GM23248 (cell line): Measurements from ENCODE around the gene PRRT3. TPM values are rescaled to one million over a fixed set of nuclear protein-coding genes. Genes with fewer than 3 reads are reported as not detected.
"Not testable (repeated sequence)": the region's sequence is repeated elsewhere in the genome, so short reads cannot be mapped to it uniquely, and the experiment has no call there.

ENCODE experiments used
- DNase-seq: peaks from one replicate; pipeline ENCODE4 v3.0.0-alpha.2; 2015
- H2AFZ ChIP-seq: fragments of 200-600 bp; sonication (generic); 2 replicates; pipeline ENCODE4 v1.6.1; 2016; ENCODE audit warnings: antibody characterized with exemption
- H3F3A ChIP-seq: fragments of 200-600 bp; sonication (generic); 2 replicates; pipeline ENCODE4 v1.6.1; 2016; ENCODE audit warnings: mild to moderate bottlenecking, antibody characterized with exemption, mixed run types; ENCODE audit not compliant: insufficient read depth
- H3K27ac ChIP-seq: fragments of 200-600 bp; sonication (generic); 2 replicates; pipeline ENCODE4 v1.5.1; 2016; ENCODE audit warnings: mild to moderate bottlenecking
- H3K27me3 ChIP-seq: fragments of 200-600 bp; sonication (generic); replicated peaks from 2 replicates; pipeline ENCODE4 v1.6.1; 2016; ENCODE audit warnings: mild to moderate bottlenecking; ENCODE audit not compliant: insufficient read depth
- H3K36me3 ChIP-seq: fragments of 200-600 bp; sonication (generic); 2 replicates; pipeline ENCODE4 v1.6.1; 2016; ENCODE audit warnings: low read depth, mild to moderate bottlenecking
- H3K4me1 ChIP-seq: fragments of 200-600 bp; sonication (generic); 2 replicates; pipeline ENCODE4 v1.6.1; 2016; ENCODE audit warnings: mild to moderate bottlenecking; ENCODE audit not compliant: insufficient read depth
- H3K4me2 ChIP-seq: fragments of 200-600 bp; sonication (generic); one replicate; pipeline ENCODE4 v1.6.1; 2016; ENCODE audit warnings: mild to moderate bottlenecking; ENCODE audit not compliant: unreplicated experiment
- H3K4me3 ChIP-seq: fragments of 200-600 bp; sonication (generic); 2 replicates; pipeline ENCODE4 v1.5.1; 2016; ENCODE audit warnings: mild to moderate bottlenecking
- H3K79me2 ChIP-seq: fragments of 200-600 bp; sonication (generic); 2 replicates; pipeline ENCODE4 v1.6.1; 2016; ENCODE audit warnings: mild to moderate bottlenecking; ENCODE audit not compliant: insufficient read depth
- H3K9ac ChIP-seq: fragments of 200-600 bp; sonication (generic); 2 replicates; pipeline ENCODE4 v1.6.1; 2016; ENCODE audit warnings: mild to moderate bottlenecking
- H3K9me2 ChIP-seq: fragments of 200-600 bp; sonication (generic); 2 replicates; pipeline ENCODE4 v1.6.1; 2016; ENCODE audit warnings: mixed run types, mild to moderate bottlenecking, moderate library complexity; ENCODE audit not compliant: insufficient read depth
- H3K9me3 ChIP-seq: fragments of 200-600 bp; sonication (generic); one replicate; pipeline ENCODE4 v1.6.1; 2017; ENCODE audit warnings: low read depth
- H4K20me1 ChIP-seq: fragments of 200-600 bp; sonication (generic); 2 replicates; pipeline ENCODE4 v1.6.0; 2016; ENCODE audit not compliant: insufficient read depth
- EZH2 ChIP-seq: fragments of 200-600 bp; sonication (generic); IDR thresholded peaks from 2 replicates; pipeline ENCODE4 v1.6.1; 2018; ENCODE audit warnings: antibody characterized with exemption, mild to moderate bottlenecking; ENCODE audit not compliant: insufficient read depth, poor library complexity, severe bottlenecking
- EZH2phosphoT487 ChIP-seq: fragments of 200-600 bp; sonication (generic); IDR thresholded peaks from 2 replicates; pipeline ENCODE4 v1.6.1; 2018; ENCODE audit warnings: antibody characterized with exemption, moderate library complexity, mild to moderate bottlenecking, low read depth; ENCODE audit not compliant: insufficient read depth
- WGBS, 2 experiments: methylation state at CpG; one replicate each; pipeline ENCODE4 v1.1.6; 2015 to 2017; ENCODE audit warnings: low lambda C conversion rate in 2 of 2, low coverage in 1 of 2; ENCODE audit errors: missing lambda C conversion rate in 2 of 2; 5-methylcytosine and 5-hydroxymethylcytosine counted together
- in situ Hi-C: fragments of 300-500 bp; cut with MboI; formaldehyde crosslinking; loops from 2 replicates; pipeline ENCODE4 v1.15.0; 2020
- polyA plus RNA-seq: library from polyadenylated mRNA; unstranded; fragments of >200 nt; fragmentation: Nextera tagmentation; extraction: Ambion mirVana; gene quantifications from 2 replicates; pipeline ENCODE4 v1.2.1, GENCODE V29; 2016
- small RNA-seq: library from RNA; depleted of rRNA; stranded (forward); fragments of <200 nt; gene quantifications from one replicate; pipeline ENCODE3, GENCODE V24; 2014; ENCODE audit warnings: low read depth, low replicate concordance
- total RNA-seq: library from RNA; depleted of rRNA; stranded (reverse); fragments of >200 nt; shearing (Covaris generic); gene quantifications from 2 replicates; pipeline ENCODE4 v1.2.3, GENCODE V29; 2014; rRNA removed

PRRT3 gene
- total and polyA plus RNA-seq, 2 experiments from 2014 or later, result 4.3 to 7.5 TPM

DNA sequence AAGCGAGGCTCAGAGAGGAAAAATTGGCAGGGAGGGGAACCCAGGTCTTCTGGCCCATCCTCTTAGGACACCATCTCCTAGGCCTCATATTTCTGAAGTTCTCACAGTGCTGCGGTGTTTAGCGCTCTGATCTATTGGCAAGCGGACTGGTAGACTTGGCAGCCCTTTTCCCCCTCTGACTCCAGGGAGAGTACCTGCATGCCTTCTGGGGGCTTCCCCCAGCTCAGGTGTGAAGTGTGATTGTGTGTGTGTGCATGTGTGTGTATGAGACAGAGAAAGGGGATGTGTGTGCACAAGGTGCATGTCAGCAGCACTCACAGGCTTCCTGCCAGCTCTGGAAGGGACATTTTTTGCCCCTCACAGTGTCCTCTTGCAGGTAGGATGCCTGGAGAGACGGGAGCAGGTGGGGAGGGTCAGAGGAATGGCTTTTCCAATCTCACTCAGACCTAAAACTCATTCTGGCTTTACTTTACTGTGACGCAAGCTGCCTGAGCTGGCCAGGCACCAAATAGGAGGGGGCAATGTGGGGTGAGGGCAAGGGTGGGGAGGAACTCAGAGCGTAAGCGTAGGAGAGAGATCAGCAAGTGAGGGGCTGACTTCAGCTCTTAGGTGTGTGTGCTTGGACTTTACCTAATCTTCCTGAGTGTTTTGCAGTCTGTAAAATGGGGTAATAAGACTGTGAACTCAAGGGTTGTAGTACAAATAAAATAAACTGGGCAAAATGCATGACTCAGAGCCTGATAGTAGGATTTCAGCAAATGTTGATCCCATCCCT, 53.6 kb downstream of the PRRT3 start:
- 80 to 83% methylated on average over 7 to 8 of the region's 8 CpGs for WGBS, 2 experiments
- Histone ChIP-seq H3K27ac (no peak overlapping the region), H4K20me1 (no peaks in the 10 kb centered on the region)

DNA sequence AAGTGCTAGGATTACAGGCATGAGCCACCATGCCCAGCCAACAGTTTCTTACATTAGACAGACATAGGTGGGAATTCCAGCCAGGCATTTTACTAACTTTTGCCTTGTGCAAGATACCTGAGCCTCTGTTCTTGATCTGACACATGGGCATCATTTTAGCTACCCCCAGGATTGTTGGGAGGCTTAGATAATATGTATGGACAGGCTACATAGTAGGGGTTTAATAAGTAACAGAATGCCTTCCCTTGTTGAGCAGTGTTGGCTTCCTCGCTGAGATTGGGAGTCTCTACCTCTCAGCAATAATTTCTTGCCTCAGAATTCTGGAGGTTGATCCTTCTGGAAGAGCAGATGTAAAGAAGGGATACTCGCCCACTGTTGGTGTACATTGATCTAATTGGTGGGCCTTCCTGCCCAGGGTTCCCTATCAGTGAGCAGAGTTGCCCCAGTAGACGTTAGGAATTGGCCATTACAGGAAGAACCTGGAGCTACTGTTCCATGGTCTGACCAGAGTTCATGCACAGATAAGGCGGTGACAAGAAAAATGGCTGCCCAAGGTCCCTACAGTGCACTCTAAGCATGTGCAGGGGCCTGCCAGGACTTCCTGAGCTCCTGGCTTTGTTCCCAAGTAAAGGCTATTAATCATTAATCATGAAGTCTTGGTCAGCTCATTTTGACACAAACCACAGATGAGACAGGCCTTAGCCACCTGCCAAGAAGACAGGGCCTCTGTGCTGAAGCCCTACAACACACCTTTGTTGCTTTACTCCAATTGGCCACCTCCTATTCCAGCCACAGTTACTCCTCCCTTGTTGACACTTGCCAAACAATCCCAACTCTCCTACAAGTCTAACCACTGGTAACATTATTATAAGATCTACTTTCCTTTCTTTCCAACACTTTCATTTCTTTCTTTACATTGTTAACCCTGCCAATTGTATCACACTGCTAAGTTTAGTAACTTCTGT, 54.5 kb downstream of the PRRT3 start:
- TF ChIP-seq EZH2phosphoT487 (no peak), EZH2 (no peak)

More for the DNA sequence above, 53.6 kb downstream of the PRRT3 start:
- TF ChIP-seq EZH2phosphoT487 (no peak), EZH2 (no peak)
- Histone ChIP-seq H3K79me2 (peaks cover 12% of the 10 kb centered on the region), H3K4me3 (no peak overlapping the region), H3K27me3 (no peaks in the 10 kb centered on the region), H3K36me3 (peaks cover 6% of the 10 kb centered on the region; the same call in 1 of the 2 replicates), H3K4me1 (peaks cover 14% of the 10 kb centered on the region), H3K9me3 (no peaks in the 10 kb centered on the region), H2AFZ (no peak overlapping the region), H3F3A (peaks cover 7% of the 10 kb centered on the region), H3K4me2 (no peak overlapping the region), H3K9ac (no peak overlapping the region), H3K9me2 (no peaks in the 10 kb centered on the region)
- no peak for DNase-seq
- in situ Hi-C loops, result no loop called here

DNA sequence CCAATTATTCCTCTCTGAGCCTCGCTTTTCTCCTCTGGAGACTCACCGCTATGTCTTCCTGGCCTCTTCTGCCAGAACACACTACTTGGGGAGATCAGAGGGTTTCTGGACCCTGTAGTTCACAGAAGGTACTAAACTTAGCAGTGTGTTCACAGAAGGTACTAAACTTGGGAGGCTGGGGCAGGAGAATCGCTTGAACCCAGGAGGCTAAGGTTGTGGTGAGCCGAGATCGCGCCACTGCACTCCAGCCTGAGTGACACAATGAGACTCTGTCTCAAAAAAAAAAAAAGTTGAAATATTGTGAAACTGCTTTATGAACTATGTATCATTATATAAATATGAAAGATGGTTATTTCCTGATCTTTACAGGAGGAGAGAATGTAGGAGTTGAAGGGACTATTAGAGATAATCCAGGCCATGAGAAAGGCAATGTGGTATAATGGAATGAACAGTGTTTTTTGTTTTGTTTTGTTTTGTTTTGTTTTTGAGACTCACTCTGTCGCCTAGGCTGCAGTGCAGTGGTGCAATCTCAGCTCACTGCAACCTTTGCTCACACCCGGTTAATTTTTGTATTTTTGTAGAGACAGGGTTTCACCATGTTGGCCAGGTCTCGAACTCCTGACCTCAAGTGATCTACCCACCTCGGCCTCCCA, 55.3 kb downstream of the PRRT3 start:
- Histone ChIP-seq H3K79me2 (peaks cover 22% of the 10 kb centered on the region), H3F3A (peaks cover 20% of the 10 kb centered on the region), H3K36me3 (peaks cover 14% of the 10 kb centered on the region), H3K4me1 (peaks cover 12% of the 10 kb centered on the region)
- H3K27ac ChIP-seq, in situ Hi-C loops, H4K20me1 ChIP-seq, H2AFZ ChIP-seq, DNase-seq, H3K9ac ChIP-seq, H3K4me2 ChIP-seq, H3K4me3 ChIP-seq, H3K9me2 ChIP-seq, H3K27me3 ChIP-seq, H3K9me3 ChIP-seq: not testable (repeated sequence)
- 97 to 98% methylated on average over 10 of the region's 10 CpGs for WGBS, 2 experiments

More for the DNA sequence above, 54.5 kb downstream of the PRRT3 start:
- no peak overlapping the region for H3K27ac ChIP-seq
- H3K4me1 ChIP-seq, result peaks cover 12% of the 10 kb centered on the region
- no peaks in the 10 kb centered on the region for H3K27me3 ChIP-seq
- H3K4me2 ChIP-seq, result no peak overlapping the region
- H3F3A ChIP-seq, result peaks cover 16% of the 10 kb centered on the region
- no peak overlapping the region for H3K9ac ChIP-seq
- no peaks in the 10 kb centered on the region for H4K20me1 ChIP-seq
- no peak overlapping the region for H2AFZ ChIP-seq
- in situ Hi-C loops, result no loop called here
- H3K9me3 ChIP-seq, result no peaks in the 10 kb centered on the region
- H3K79me2 ChIP-seq, result peaks cover 15% of the 10 kb centered on the region
- H3K4me3 ChIP-seq, result no peak overlapping the region
- peaks cover 12% of the 10 kb centered on the region for H3K36me3 ChIP-seq
- 96 to 99% methylated on average over 4 of the region's 4 CpGs for WGBS, 2 experiments
- no peaks in the 10 kb centered on the region for H3K9me2 ChIP-seq
- DNase-seq, result no peak

DNA sequence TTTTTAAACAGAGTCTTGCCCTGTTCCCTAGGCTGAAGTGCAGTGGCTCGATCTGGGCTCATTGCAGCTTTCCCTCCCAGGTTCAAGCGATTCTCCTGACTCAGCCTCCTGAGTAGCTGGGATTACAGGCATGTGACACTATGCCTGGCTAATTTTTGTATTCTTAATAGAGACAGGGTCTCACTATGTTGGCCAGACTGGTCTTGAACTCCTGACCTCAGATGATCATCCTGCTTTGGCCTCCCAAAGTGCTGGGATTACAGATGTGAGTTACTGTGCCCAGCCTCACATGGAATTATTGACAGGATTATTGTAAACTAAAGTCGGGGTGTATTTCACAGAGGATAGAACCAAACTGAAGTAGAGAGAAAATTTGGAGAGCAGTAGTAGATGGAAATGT, 56.5 kb downstream of the PRRT3 start:
- Histone ChIP-seq H3K36me3 (peaks cover 14% of the 10 kb centered on the region), H3F3A (peaks cover 20% of the 10 kb centered on the region), H3K79me2 (peaks cover 32% of the 10 kb centered on the region), H3K4me1 (peaks cover 12% of the 10 kb centered on the region)
- DNase-seq, H3K27me3 ChIP-seq, H3K4me3 ChIP-seq, H2AFZ ChIP-seq, H3K9ac ChIP-seq, H4K20me1 ChIP-seq, H3K9me2 ChIP-seq, in situ Hi-C loops, H3K4me2 ChIP-seq, H3K9me3 ChIP-seq, H3K27ac ChIP-seq: not testable (repeated sequence)
- 97 to 98% methylated on average over 3 of the region's 3 CpGs for WGBS, 2 experiments

Small RNAs within 50 kb of the gene (small RNA-seq; reads per million reads assigned to genes)
- gene CYCSP10, result not detected
- not detected for gene RNU6-882P

Other genes starting within 250 kb of the PRRT3 start
- not detected in 2 replicates for gene CPNE9, start 248.6 kb downstream of the PRRT3 start, total RNA-seq
- not detected in 2 replicates for gene CPNE9, start 248.6 kb downstream of the PRRT3 start, polyA plus RNA-seq
- 16.3 and 18.3 TPM in 2 replicates for gene BRPF1, start 220.7 kb downstream of the PRRT3 start, total RNA-seq
- 7.3 and 10.4 TPM in 2 replicates for gene BRPF1, start 220.7 kb downstream of the PRRT3 start, polyA plus RNA-seq
- gene OGG1, start 202.5 kb downstream of the PRRT3 start, total RNA-seq, result 18.0 and 36.5 TPM in 2 replicates
- gene OGG1, start 202.5 kb downstream of the PRRT3 start, polyA plus RNA-seq, result 23.0 and 24.6 TPM in 2 replicates
- gene CAMK1, start 182.5 kb downstream of the PRRT3 start, total RNA-seq, result 26.9 and 30.6 TPM in 2 replicates
- gene CAMK1, start 182.5 kb downstream of the PRRT3 start, polyA plus RNA-seq, result 27.7 and 28.3 TPM in 2 replicates
- 131 and 135 TPM in 2 replicates for gene TADA3, start 159.9 kb downstream of the PRRT3 start, total RNA-seq
- gene TADA3, start 159.9 kb downstream of the PRRT3 start, polyA plus RNA-seq, result 85.1 and 87.7 TPM in 2 replicates
- 315 and 325 TPM in 2 replicates for gene ARPC4, start 159.3 kb downstream of the PRRT3 start, total RNA-seq
- 182 and 190 TPM in 2 replicates for gene ARPC4, start 159.3 kb downstream of the PRRT3 start, polyA plus RNA-seq
- 30.3 and 31.1 TPM in 2 replicates for gene TTLL3, start 142.1 kb downstream of the PRRT3 start, total RNA-seq
- gene TTLL3, start 142.1 kb downstream of the PRRT3 start, polyA plus RNA-seq, result 20.1 and 26.9 TPM in 2 replicates
- gene RPUSD3, start 108.4 kb downstream of the PRRT3 start, total RNA-seq, result 32.6 and 39.8 TPM in 2 replicates
- 37.4 and 38.3 TPM in 2 replicates for gene RPUSD3, start 108.4 kb downstream of the PRRT3 start, polyA plus RNA-seq
- gene CIDEC, start 72.2 kb downstream of the PRRT3 start, total RNA-seq, result not detected in 2 replicates
- not detected in 2 replicates for gene CIDEC, start 72.2 kb downstream of the PRRT3 start, polyA plus RNA-seq
- 32.9 and 35.7 TPM in 2 replicates for gene JAGN1, start 61.8 kb downstream of the PRRT3 start, total RNA-seq
- 45.3 and 46.8 TPM in 2 replicates for gene JAGN1, start 61.8 kb downstream of the PRRT3 start, polyA plus RNA-seq
- gene IL17RE, start 49.6 kb downstream of the PRRT3 start, total RNA-seq, result 0.51 and 5.5 TPM in 2 replicates
- gene IL17RE, start 49.6 kb downstream of the PRRT3 start, polyA plus RNA-seq, result 0.24 and 0.27 TPM in 2 replicates
- gene IL17RC, start 35.3 kb downstream of the PRRT3 start, total RNA-seq, result 41.8 and 49.4 TPM in 2 replicates
- 20.5 and 25.3 TPM in 2 replicates for gene IL17RC, start 35.3 kb downstream of the PRRT3 start, polyA plus RNA-seq
- 18.2 and 29.5 TPM in 2 replicates for gene CRELD1, start 18.6 kb downstream of the PRRT3 start, total RNA-seq
- 19.2 and 19.9 TPM in 2 replicates for gene CRELD1, start 18.6 kb downstream of the PRRT3 start, polyA plus RNA-seq
- 44.3 and 130 TPM in 2 replicates for gene EMC3, start 34.4 kb upstream of the PRRT3 start, total RNA-seq
- gene EMC3, start 34.4 kb upstream of the PRRT3 start, polyA plus RNA-seq, result 139 and 154 TPM in 2 replicates
- 6.1 and 7.0 TPM in 2 replicates for gene FANCD2, start 74.0 kb upstream of the PRRT3 start, total RNA-seq
- 3.8 and 4.4 TPM in 2 replicates for gene FANCD2, start 74.0 kb upstream of the PRRT3 start, polyA plus RNA-seq
- gene FANCD2OS, start 155.8 kb upstream of the PRRT3 start, total RNA-seq, result not detected in 2 replicates
- gene FANCD2OS, start 155.8 kb upstream of the PRRT3 start, polyA plus RNA-seq, result not detected in 2 replicates
- 116 and 180 TPM in 2 replicates for gene BRK1, start 163.3 kb upstream of the PRRT3 start, total RNA-seq
- 293 and 295 TPM in 2 replicates for gene BRK1, start 163.3 kb upstream of the PRRT3 start, polyA plus RNA-seq
- 35.2 and 42.7 TPM in 2 replicates for gene VHL, start 189.4 kb upstream of the PRRT3 start, total RNA-seq
- 16.2 and 17.7 TPM in 2 replicates for gene VHL, start 189.4 kb upstream of the PRRT3 start, polyA plus RNA-seq
- gene IRAK2, start 212.5 kb upstream of the PRRT3 start, total RNA-seq, result 0.89 and 2.1 TPM in 2 replicates
- 1.1 TPM in 2 replicates for gene IRAK2, start 212.5 kb upstream of the PRRT3 start, polyA plus RNA-seq